ENCODE measurements around the gene SLMAP. TPM values are rescaled to one million over a fixed set of nuclear protein-coding genes. Genes with fewer than 3 reads are reported as not detected.

SLMAP gene
- polyA plus RNA-seq, 1 experiment, result 40.2 TPM

- Histone ChIP-seq H3K9me3 (ENCODE audit: control insufficient read depth, insufficient read depth, low read length) (no peaks in the 10 kb centered on the region), H3K4me3 (ENCODE audit: low read depth, low read length) (no peak overlapping the region), H3K27me3 (ENCODE audit: control insufficient read depth, insufficient read depth, low read length) (no peaks in the 10 kb centered on the region), H3K27ac (ENCODE audit: low read depth, low read length) (no peak overlapping the region)
- DNase-seq (ENCODE audit: low read depth, low spot score), result no peak
- ChIA-PET POLR2A (interaction anchor here (0.8 kb wide), 1 partner anchor 329 kb away, joined by 3 read pairs; no protein-coding TSS in a partner anchor), CTCF (no interaction called here)
- TF ChIP-seq CTCF (IDR thresholded peaks at IDR 0.05; ENCODE audit: low read depth, low read length), result no peak
These were observed 167.0 kb downstream of the SLMAP start for GRCh38 chr3:57923101-57923500.

GRCh38 chr3:57923752-57924151, 167.6 kb downstream of the SLMAP start:
- DNase-seq (ENCODE audit: low read depth, low spot score), result no peak
- no peaks in the 10 kb centered on the region for H3K27me3 ChIP-seq (ENCODE audit: control insufficient read depth, insufficient read depth, low read length)
- ChIA-PET CTCF (no interaction called here), POLR2A (no interaction called here)
- no peak for TF ChIP-seq CTCF (IDR thresholded peaks at IDR 0.05; ENCODE audit: low read depth, low read length)
- H3K9me3 ChIP-seq (ENCODE audit: control insufficient read depth, insufficient read depth, low read length), result no peaks in the 10 kb centered on the region
- no peak overlapping the region for H3K4me3 ChIP-seq (ENCODE audit: low read depth, low read length)
- H3K27ac ChIP-seq (ENCODE audit: low read depth, low read length), result no peak overlapping the region

- CTCF ChIA-PET, result interaction anchor here (0.5 kb wide), 1 partner anchor 245 kb away, joined by 5 read pairs; no protein-coding TSS in a partner anchor
- no peak for TF ChIP-seq CTCF (IDR thresholded peaks at IDR 0.05; ENCODE audit: low read depth, low read length)
- POLR2A ChIA-PET, result no interaction called here
- H3K27me3 ChIP-seq (ENCODE audit: control insufficient read depth, insufficient read depth, low read length), result no peaks in the 10 kb centered on the region
- H3K9me3 ChIP-seq (ENCODE audit: control insufficient read depth, insufficient read depth, low read length), result no peaks in the 10 kb centered on the region
- no peak for DNase-seq (ENCODE audit: low read depth, low spot score)
- no peak overlapping the region for H3K4me3 ChIP-seq (ENCODE audit: low read depth, low read length)
- H3K27ac ChIP-seq (ENCODE audit: low read depth, low read length), result no peak overlapping the region
These were observed 171.1 kb downstream of the SLMAP start for GRCh38 chr3:57927166-57927565.

GRCh38 chr3:57927916-57928315, 171.8 kb downstream of the SLMAP start:
- no peak for TF ChIP-seq CTCF (IDR thresholded peaks at IDR 0.05; ENCODE audit: low read depth, low read length)
- ChIA-PET POLR2A (no interaction called here), CTCF (no interaction called here)
- Histone ChIP-seq H3K9me3 (ENCODE audit: control insufficient read depth, insufficient read depth, low read length) (no peaks in the 10 kb centered on the region), H3K27ac (ENCODE audit: low read depth, low read length) (no peak overlapping the region), H3K4me3 (ENCODE audit: low read depth, low read length) (no peak overlapping the region), H3K27me3 (ENCODE audit: control insufficient read depth, insufficient read depth, low read length) (no peaks in the 10 kb centered on the region)
- DNase-seq (ENCODE audit: low read depth, low spot score), result no peak

GRCh38 chr3:57928511-57928910, 172.4 kb downstream of the SLMAP start:
- H3K27me3 ChIP-seq (ENCODE audit: control insufficient read depth, insufficient read depth, low read length), result no peaks in the 10 kb centered on the region
- H3K27ac ChIP-seq (ENCODE audit: low read depth, low read length), result no peak overlapping the region
- ChIA-PET POLR2A (no interaction called here), CTCF (interaction anchor here (0.6 kb wide), 1 partner anchor 371 kb away, joined by 5 read pairs; no protein-coding TSS in a partner anchor)
- no peak overlapping the region for H3K4me3 ChIP-seq (ENCODE audit: low read depth, low read length)
- no peak for DNase-seq (ENCODE audit: low read depth, low spot score)
- TF ChIP-seq CTCF (IDR thresholded peaks at IDR 0.05; ENCODE audit: low read depth, low read length), result no peak
- no peaks in the 10 kb centered on the region for H3K9me3 ChIP-seq (ENCODE audit: control insufficient read depth, insufficient read depth, low read length)
